ENCODE measurements around the gene BACH2.
"Not testable (repeated sequence)": the region's sequence is repeated elsewhere in the genome, so short reads cannot be mapped to it uniquely, and the experiment has no call there.

Gene BACH2

GRCh38 chr6:90053614-90054013 is 243.0 kb downstream of the BACH2 start:
- no peak for DNase-seq

- no peak for DNase-seq
These were observed 247.3 kb downstream of the BACH2 start for GRCh38 chr6:90049295-90049694.

- DNase-seq = no peak
These were observed 248.3 kb downstream of the BACH2 start for GRCh38 chr6:90048206-90048967.

DNA sequence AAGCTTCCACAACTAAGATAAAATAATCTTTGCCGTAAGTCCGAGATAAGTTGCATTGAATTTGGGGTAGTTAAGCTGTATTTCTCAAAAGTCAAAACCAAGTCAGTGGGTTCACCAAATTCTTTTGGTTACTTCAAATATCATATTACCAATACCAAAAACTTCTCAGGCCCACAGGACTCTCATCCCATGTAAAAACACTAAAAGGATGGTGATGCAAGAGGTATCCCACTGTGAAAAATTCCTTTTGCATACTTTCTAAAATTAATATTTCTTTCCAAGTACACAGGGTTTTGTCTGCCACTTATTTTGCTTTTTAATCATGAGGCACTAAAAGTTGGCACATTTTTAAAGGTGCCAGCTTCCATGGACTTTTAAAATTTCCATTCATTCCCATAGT is 251.1 kb downstream of the BACH2 start:
- DNase-seq = no peak

- DNase-seq = peak; percentile 86
These were observed 251.7 kb downstream of the BACH2 start for GRCh38 chr6:90044833-90045381.

- no peak for DNase-seq
These were observed 252.3 kb downstream of the BACH2 start for GRCh38 chr6:90044182-90044832.

GRCh38 chr6:90040931-90041330 is 255.7 kb downstream of the BACH2 start:
- no peak for DNase-seq

DNA sequence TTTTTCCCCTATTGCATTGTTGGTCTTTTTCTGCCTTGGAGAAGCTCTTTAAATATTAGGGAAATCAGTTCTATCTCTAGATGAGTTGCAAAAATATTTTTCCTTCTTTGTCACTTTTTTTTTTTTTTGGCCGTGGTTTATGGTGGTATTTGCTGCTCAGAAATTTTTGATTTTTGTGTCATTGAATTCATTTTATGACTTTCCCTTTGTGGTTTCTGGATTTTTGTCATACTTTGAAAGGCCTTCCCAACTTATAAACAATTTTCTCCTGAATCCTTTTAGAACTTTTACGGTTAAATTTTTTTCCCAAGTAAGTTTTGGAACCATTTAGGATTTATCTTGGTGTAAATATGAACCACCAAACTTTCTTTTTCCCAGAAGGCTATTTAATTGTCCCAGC is 256.7 kb downstream of the BACH2 start:
- no peak for DNase-seq

- no peak for DNase-seq
These were observed 257.5 kb downstream of the BACH2 start for GRCh38 chr6:90038961-90039653.

GRCh38 chr6:90036963-90037362 is 259.7 kb downstream of the BACH2 start:
- no peak for DNase-seq

GRCh38 chr6:90035047-90035723 is 261.5 kb downstream of the BACH2 start:
- no peak for DNase-seq

- DNase-seq = no peak
These were observed 262.8 kb downstream of the BACH2 start for GRCh38 chr6:90033746-90034271.

GRCh38 chr6:90032489-90033212 is 264.0 kb downstream of the BACH2 start:
- not testable (repeated sequence) for DNase-seq

DNA sequence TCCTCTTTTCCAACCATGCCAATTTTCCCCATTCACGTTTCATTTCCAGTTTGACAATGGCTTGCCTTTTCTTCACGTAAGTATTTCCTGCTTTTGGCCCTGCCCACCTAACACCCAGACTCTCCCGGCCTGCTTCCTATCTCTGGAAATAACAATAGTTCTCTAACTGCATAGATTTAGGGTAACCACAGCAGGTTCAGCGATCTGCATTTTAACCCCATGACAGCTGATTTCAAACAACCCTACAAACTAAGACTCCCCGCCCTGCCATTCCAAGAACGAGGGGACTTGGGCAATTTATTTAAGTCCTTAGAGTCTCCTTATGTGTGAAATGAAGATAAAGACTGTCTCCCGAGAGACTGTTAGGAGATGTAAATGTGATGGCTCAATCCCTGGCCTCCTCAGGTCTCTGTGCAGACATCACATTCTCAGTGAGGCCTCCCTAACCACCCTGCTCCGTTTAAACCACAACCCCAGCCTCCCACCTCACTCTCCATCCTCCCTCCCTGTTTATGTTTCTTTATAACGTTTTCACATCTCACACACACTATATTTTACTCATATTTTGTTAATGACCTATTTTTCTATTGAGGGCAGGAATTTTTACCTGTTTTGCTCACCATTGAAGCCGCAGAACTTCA is 267.5 kb downstream of the BACH2 start:
- DNase-seq = no peak

GRCh38 chr6:90028066-90028778 is 268.4 kb downstream of the BACH2 start:
- no peak for DNase-seq

DNA sequence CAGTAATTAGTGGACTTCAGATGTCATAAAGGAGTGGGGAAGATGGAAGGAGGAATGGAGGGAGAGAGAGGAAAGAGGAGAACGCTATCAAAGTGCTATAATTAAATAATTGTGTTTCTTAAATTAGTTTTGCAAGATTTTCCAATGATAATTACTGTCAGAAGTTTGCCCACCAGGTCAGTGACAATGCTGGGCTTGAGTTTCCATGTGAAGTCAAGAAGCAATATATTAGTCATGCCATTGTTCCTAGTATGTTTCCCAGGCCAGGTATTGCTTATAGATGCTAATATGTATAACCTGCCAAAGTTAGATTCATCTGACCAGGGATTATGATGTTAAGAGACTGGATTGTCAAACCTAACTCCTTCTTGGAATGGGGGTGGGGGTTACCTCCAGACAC is 270.4 kb downstream of the BACH2 start:
- no peak for DNase-seq

- no peak for DNase-seq
These were observed 271.1 kb downstream of the BACH2 start for GRCh38 chr6:90025523-90026061.

- no peak for DNase-seq
These were observed 272.0 kb downstream of the BACH2 start for GRCh38 chr6:90024633-90025032.

DNA sequence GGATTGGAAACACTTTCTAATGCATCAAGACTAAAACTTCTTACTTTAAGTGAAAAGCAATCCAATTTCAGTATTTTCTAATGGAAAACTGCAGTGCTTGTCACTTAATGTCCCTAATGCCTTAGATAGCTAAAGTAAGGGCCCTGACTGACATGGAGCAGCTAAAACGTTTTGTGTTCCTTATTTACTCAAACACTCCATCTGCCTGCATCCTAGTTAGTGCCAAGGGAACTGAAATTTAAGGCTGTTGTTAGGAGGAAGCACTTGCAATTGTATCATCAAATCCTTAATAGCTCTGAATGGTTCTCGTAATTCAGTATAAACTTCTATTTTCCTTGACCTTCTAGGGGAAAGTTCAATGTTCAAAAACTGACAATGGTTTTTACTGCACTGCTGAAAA is 274.9 kb downstream of the BACH2 start:
- no peak for DNase-seq

DNA sequence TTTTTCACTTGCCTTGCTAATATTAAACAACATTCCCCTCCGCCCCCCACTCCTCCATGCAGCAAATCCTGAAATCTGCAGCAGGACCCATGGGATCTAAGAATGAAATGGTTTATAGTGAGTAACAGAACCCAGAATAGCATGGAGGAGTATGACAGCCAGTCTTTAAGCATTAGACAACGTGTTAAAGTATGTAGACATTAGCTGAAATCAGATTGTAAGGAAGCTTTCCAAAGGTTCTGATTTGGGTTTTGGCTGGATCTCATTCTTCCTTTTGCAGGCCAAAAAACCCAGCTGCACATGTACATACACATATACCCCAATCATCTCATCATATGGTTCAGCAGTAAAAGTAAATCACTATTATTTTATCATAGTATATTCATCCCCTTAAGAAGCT is 275.9 kb downstream of the BACH2 start:
- DNase-seq = no peak

DNA sequence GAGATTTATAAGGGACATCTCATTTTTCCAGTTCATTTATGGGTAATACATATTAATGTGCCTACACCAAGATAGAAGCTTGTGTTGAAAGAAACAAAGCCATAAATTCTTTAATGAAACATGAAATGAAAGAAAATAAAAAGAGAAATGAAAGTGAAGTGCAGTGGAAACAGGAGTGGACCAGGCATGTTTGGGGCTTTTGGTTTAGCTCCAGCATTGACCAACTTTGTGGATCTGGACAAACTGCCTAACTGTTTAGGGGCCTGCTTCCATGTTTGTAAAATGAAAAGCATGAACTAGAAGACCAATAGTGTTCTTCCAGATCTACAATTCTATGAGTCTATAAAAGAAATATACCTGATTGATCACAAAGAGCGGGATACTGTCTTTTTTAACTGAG is 277.4 kb downstream of the BACH2 start:
- DNase-seq = no peak

Data from hematopoietic multipotent progenitor cell treated with erythropoietin and hydrocortisone succinate and interleukin-3 and kit ligand, for 4 days (in vitro differentiated cells).